NCI-H2029 (cell line): ENCODE data around the gene CCDC85C.
A peak's percentile ranks its signal among the peaks of the same experiment; 100 is the strongest.

Source experiments
- DNase-seq: peaks from one replicate; lab custom pipeline; 2025; lab: John Stamatoyannopoulos, UW

The CCDC85C gene

DNA sequence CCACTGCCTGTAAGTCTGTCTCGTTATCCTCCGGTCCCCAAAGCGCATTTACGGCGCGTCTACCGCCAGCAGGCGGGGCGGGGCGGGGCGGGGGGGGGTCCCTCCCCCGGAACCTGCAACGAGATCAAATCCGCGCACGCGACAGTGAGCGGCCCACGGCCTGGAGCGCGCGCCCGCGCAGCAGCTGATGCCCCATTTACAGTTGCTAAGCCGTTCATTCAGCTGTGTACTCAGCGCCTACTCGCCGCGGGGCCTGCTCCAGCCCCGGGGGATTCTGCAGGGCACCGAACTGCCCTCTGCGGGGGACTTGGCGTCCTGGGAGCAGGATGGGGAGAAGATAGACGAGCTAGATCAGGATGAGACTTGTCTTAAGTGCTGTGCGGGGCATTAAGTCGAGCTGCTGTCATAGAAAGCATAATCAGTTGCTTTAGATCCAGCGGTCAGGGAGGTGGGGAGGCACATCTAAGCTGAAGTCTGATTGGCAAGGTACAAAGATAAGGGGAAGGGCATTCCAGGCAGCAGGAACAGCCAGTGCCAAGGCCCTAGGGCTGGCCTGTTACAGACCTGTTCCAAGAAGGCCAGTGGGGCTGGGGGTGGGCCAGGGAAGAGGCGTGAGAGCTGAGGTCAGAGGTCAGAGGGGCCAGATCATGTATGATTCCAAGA lies 1.4 kb upstream of the CCDC85C start:
- no peak for DNase-seq

DNA sequence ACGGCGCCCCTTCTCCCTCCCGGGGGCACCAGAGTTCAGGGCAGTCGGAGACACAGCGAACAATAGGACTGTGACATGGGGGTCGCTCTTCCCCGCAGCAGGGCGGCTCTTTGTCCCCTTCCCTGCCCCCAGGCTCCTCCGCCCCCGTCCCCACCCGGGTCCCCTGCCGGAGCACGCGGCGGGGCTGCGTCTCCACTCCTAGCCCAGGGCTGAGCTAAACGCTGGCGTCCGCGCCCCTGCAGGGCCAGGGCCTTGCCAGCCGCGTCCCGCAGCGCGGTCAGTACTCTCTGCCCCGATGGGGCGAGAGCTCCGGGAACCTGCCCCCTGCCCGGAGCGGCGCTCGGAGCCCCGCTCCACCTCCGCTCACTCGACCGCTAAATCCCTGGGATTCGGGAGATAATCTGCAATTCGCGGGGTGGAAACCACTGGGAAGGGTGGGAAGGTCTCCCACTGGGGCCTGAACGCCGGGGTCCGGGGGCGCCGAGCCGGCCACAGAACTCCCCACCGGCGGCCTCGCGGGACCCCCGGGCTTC lies 825 bp upstream of the CCDC85C start:
- DNase-seq, result no peak

DNA sequence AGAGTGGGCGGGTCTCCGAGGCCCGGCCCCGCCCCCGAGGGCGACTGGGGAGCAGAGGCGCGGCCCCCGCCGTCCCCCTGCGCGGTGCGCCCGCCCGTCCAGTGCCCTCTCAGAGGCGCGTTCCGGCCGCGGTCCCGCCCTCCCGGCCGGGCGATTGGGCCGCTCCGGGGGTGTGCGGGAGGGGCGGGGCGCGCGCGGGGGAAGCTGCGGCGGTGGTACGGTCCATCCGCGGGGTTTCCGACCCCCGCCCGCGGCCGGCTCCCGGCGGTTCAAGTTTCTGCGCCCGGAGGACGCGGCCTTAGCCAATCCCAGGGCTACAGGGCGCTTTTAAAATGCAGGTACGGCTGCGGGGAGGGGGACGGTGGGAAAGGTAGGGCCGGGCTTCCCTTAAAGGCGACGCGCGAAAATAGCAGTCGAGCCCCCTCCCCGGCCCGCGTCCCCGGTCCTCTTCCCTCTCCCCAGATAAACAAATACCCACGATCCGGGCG lies 315 bp upstream of the CCDC85C start:
- peak; percentile 76 for DNase-seq

DNA sequence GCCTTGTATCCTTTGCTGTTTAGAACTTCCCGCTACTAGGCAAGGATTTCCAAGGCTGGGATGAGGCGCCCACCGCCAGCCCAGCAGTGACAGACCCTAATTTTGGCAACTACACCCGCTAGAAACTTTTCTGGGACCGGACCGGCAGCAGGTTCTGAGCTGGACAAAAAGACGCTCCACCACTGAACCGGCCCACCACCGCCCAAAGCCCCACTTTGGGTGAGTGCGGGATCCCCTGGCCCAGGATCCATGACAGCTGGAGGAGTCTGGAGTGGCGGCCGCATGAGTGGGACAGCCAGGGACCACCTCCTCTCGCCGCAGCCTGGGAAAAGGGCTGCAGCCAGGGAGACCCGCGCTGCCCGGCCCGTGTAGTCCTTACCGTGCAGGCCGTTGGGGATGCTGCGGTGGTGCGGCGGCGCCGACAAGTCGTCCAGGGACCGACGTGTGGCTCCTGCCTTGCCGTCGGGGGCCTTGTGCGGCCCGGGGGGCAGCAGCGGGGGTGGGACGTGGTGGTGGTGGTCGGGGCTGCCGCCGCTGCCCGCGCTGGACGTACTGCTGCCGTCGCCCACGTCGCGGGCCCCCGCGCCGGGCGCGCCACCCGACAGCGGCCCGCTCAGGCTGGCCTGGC lies 1.1 kb downstream of the CCDC85C start:
- DNase-seq, result no peak

DNA sequence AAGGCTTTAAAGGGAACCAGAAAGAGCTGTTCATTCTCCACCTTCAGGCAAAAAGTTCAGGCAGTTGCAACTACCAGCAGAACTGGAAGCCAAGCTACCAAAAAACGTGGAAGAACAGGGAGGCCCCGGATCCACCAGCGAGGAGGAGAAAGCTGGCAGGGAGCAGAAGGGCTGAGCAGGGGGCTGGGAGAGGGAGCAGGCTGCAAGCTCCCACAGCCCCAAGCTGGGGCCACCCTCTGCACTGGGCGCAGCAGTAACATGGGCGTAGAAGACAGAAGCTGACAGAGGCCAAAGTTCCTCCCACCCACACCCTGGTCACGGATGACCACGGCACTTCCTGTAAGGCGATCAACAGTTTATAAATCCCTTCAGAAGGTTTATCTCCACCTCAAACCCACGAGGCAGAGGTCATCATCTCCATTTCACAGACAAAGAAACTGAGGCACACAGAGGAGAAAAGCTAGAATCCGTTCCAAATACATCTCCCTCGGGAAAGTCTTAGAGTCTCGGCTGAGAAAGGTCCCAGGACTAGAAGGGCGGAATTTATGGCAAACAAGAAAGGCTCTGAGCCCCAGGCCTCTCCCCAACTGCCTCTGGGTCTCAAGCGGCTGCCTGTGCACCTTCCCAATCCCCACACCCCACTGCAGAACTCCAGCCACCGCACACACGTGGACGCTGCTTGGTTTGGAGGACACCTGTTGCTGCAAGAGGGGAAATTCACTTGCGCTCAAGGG lies 1.8 kb downstream of the CCDC85C start:
- DNase-seq, result no peak

DNA sequence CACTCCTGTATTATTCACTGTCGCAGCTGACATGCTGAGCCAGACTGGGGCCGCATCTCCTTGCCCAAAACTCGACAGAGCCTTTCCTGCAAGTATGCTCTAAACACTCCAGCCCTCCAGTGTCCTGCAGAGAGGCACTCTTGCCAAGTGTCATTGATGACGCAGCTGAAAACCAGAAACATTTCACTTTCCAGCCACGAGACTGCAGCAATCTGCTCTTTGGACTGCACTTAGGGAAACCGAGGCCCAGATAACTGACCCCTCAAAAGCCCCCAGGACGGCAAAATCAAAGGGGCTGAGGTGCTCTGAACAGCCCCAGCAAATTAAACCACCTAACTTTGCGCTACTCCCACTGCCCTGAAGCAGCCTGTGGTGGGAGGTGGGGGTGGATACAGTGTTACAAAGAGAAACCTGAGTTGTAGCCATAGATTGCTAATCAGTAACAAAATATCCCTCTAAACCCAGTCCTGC lies 2.6 kb downstream of the CCDC85C start:
- DNase-seq, result no peak

DNA sequence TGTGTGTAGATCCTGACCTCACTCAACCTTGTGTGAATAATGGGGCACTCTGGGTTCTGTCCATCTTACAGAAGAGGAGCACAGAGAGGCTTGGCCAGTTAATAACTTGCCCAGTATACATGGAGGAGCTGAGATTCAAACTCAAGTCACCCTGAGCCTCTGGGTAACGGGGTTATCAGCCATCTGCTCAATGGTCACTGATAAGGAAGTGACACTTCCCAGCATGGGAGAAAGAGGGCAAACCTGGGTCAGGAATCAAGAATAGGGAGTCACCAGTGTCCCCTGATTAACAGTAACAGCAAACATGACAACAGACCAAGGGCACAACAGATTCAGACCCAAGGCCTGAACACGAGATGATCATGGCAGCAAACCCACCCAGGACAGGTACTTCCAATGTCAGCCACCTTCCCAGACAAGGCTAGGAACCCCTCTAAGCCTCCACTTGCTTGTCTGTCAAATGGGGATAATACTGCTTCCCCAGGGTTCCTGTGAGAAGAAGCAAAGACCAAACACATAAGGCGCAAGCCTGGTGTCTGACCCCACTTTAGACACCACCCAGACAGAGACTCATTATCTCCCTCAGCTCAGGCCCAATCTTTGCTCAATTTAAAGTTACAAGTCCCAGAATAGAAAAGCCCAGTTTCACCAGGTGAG lies 3.6 kb downstream of the CCDC85C start:
- no peak for DNase-seq

DNA sequence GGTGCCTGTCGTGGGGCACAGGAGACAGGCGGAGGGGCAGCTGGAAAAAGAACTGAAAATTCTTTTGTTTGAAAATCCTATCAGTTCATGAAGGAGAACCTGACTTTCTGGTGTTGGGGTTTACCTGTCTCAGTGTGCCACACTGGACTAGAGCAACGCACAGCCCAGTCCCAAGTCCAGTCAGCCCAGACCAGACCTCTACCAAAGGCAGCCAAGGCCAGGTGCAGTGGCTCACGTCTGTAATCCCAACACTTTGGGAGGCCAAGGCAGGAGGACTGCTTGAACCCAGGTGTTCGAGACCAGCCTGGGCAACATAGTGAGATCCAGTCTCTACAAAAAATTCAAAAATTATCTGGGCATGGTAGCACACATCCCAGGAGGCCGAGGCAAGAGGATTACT lies 4.6 kb downstream of the CCDC85C start:
- DNase-seq, result no peak

DNA sequence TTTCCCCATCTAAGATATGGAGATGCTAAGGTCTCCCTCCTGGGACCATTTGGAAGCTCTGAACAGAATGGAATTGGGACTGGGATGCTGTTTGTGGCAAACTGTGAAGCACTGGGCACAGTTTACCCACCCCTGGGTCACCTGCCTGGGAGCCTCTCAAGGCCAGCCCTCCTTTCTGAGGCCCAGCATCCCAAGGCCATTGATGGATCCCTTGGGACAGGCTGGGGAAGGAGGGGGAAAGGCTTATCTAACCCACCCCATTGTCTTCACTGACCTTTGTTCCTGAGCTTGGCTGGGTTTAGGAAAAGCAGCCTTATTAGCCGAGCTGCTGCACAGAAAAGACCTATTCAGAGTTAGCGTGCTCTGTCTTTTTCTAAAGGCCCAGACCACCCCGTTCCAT lies 5.2 kb downstream of the CCDC85C start:
- DNase-seq, result no peak

DNA sequence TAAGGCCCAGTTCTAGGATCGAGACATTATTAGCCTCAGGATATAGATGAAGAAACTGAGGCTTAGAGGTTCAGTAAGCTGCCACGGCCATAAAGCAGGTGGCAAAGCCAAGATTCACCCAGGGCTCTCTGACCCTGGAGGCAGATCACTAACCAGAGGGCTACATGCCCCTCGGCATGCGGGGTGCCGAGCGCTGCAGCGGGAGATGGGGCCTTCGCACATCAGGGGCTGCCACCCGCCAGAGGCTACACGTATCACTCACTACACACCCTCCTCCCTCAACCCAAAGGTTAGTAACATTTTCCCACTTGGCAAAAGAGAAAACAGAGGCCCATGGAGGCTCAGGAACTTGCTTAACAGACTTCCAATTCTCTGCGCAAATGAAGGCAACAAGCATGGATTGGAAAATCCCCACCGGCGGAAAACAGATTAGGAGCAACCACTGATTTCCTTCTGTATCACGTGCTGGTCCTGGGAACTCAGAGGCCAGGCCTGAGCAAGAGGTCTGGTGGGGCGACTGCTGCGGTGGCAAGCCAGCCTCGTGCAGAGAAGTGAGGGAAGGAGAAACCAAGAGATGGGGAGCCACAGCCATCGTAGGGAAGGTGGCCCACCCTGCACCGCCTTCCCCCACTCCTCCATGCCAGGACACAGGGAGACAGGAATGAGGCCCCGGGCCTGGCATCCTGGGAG lies 6.0 kb downstream of the CCDC85C start:
- no peak for DNase-seq

DNA sequence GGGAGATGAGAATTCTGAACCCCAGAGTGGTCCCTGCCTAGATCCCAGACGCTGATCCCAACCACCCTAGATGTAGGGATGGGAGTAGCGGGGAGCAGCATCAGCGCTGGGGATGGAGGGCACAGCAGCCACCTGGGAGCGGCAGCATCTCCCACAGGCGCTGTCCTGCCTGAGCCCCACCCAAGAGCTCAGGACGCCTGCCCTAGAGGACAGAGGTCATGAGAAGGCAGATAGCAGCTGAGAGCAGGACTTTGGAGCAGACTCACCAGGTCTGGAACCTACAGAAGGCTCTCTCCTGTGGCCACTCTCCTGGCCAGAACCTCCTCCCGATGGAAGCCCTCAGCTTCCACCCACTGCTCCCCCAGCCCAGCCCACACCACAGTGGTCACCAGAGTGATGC lies 7.2 kb downstream of the CCDC85C start:
- DNase-seq, result no peak

DNA sequence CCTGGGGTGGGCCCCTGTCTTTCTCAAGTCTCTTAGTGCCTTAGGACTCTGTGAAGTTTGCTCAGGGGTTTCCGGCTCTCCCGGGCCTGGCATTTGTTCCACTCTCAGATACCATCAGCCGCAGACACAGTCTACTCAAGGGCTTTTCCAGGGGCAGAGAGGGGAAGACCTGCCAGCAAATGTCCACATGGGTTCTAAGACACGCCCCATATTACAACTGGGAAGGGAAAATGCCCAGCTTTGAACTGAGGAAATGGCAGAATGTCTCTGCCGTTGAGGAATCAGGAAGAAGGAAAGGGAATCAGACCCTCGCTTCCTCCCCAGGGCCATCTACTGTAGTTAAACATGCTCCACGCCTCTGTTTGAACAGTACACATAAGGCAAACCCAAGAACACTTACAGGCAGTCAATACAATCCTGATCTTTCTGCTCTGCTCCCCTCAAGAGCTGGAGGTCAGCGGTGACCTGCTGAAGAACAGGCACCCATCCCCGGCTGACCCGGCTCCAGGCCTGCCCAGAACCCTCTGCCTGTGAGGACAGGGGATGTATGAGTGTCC lies 7.9 kb downstream of the CCDC85C start:
- no peak for DNase-seq

DNA sequence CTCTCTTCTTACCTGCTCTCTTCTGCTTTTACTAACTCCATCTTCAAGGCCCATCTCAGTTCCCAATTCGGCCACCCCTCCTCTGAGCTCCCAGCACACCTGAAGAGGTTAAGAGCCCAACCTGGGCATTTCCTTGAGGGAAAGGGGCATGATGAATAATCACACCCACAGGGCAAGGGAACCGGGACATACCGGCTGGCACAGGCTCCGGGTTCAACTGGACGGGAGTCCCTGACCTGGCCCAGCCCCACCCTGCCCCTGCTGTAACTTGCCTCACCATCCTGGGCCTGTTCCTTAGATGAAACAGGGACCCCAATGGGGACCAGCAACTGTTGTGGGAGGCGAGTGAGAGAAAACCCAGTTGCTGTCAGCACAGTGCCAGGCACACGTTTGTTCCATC lies 8.5 kb downstream of the CCDC85C start:
- no peak for DNase-seq

DNA sequence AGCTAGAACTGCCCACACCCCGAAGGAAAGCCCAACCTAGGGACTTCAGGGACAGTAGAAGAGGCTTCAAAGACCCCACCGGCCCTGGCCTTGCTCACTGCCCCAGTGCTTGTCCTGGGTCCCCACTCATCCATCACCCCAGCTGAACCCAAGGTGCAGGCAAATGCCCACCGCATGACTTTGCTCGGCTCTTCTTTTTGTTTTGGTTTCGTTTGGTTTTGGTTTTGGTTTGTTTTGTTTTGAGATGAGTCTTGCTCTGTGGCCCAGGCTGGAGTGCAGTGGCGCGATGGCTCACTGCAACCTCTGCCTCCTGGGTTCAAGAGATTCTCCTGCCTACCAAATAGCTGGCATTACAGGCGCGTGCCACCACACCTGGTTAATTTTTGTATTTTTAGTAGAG lies 9.0 kb downstream of the CCDC85C start:
- no peak for DNase-seq

DNA sequence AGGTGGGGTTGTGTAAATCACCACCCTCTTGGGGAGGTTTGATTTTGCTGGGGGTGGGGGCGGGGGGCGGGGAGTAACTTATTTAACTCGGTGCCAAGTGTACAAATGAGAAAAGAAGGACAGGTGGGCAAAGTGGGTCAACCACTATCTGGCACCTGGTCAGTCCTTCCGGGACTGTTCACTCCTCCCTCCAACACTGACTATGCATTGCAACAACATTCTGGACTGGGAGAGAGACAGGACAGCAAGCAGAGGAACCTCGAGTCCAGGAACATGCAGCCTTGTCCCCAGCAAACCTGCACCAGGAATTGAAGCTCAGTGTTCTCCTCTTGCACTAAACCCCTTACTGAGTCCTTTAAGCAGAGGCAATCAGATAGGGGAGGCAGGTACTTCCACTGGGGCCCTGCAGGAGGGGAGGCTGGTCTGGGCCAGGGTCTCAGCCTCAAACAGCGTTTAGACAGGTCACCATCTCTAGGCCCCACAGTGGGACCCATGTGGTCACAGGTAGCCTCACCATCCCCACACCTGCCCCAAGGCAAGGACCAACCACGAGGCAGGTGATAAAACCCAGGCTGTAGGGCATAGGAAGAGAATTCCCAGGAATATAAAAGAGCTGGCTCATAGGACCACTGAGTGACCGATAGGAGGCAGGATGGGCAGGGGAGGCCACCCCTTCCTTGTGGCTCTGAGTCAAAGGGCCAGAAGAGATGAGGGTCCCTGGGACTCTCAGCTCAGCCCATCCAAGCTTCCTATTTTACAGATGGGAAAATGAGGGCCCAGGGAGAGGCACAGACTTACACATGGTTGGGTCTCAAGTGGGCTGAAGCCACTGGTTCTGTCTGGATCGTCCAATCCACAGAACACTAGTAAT lies 9.8 kb downstream of the CCDC85C start:
- no peak for DNase-seq

DNA sequence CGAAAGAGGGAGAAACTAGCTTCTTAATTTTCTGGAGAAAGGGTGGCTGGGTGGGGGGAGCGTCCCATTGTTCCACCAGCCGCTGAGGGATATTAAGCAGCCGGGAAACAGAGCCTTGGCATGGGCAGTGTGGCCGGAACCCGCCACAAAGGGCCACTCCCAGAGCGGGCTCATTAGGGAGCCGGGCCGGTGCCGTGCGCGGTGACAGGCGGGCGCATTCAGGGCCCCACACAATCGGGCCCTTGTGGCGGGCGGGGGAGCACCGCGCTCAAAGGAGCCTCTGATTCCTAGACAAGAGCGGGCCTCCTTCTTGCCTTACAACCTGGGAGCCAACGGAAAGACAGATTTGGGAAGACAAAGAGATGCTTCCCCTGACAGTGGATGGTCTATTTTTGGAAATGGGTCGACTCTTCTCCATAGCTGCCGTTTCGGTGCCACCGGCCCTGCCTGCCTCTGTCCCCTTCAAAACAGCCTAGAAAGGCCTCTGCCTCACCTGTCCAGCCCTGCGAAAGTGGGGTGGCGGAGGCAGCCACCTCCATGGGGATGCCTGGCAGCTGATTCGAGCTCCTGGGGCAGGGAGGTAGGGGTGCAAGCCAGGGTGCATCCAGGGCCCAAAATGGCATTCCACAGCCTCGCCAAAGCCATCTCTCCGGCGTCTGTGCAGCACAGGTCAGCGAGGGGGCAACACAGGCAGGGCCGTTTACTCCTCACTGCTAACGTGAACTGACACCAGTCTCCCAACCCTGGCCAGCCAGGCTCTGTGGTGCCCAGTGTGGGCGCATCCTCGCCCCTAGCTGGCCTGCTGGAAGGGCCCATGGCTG lies 10.9 kb downstream of the CCDC85C start:
- no peak for DNase-seq

DNA sequence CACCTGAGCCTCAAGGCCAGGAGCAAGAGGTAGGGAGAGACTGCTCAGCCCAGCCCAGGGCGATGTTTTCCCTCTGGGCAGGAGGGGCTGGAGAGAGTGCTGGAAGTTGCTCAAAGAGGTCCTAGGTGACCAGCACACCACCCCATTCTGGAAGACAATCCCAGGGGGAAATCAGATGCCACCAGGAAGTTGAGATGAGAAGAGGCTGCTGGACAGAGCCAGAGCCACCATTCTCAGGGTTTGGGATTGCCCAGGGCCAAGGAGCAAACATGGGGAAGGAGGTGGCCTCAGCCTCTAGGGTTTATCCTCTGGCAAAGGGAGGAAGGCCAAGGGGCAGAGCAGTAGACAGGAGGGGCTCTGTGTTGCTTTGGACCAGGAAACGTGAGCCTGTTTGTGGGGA lies 11.6 kb downstream of the CCDC85C start:
- no peak for DNase-seq

DNA sequence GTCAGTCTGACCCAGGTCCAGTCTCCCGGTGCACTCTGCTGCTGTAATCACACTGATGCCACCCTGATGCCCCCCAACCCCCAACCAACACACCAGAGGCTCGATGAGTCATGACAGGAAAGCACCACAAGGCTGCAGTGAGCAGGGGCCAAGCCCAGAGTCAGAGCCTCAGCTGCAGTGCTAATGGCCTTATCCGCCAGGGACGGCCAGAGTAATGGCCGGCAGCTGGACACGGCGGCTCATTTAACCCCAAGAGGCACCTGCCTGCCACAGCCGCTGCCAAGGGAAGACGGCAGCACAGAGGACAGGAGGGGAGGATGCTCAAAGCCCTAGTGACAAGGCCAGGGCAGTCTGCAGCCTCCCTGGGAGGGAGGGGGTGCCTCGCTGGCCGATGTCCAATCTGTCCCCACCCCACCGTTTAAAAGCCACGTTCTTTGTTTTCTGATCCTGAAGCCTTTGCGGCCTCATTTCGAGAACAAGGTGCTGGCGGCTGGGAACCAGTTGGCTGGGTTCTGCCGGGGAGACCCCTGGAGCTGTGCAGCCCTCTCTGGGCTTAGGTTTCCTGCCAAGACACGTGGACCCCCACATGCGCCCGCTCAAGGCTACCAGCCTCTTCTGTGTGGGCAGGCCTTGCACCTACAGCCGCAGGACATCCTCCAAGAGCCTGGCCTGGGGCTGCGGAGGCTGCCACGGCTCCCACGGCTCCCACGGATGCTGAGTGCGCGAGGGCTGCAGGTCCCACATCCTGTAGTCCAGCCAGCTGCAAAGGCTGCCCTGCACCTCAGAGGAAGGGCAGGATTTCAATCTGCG lies 13.1 kb downstream of the CCDC85C start:
- DNase-seq, result no peak
